ENCODE measurements around the gene ADAT1.

The ADAT1 gene

GRCh38 chr16:75578212-75578611, 44.9 kb downstream of the ADAT1 start:
- TF ChIP-seq ESRRG (CRISPR knock-in tag; IDR thresholded peaks at IDR 0.05): no peak
- TF ChIP-seq BACH2 (CRISPR knock-in tag; IDR thresholded peaks at IDR 0.05; ENCODE audit: borderline replicate concordance): no peak
- TF ChIP-seq ZFP30 (CRISPR knock-in tag; IDR thresholded peaks at IDR 0.05): no peak
- TF ChIP-seq POU6F1 (CRISPR knock-in tag; IDR thresholded peaks at IDR 0.05; ENCODE audit: borderline replicate concordance, low read depth): no peak
- TF ChIP-seq TOX (CRISPR knock-in tag; IDR thresholded peaks at IDR 0.05; ENCODE audit: borderline replicate concordance): no peak
- TF ChIP-seq SNAI2 (CRISPR knock-in tag; IDR thresholded peaks at IDR 0.05): no peak
- TF ChIP-seq RARB (CRISPR knock-in tag; IDR thresholded peaks at IDR 0.05): no peak
- no peak for ATAC-seq

GRCh38 chr16:75576384-75576811, 46.7 kb downstream of the ADAT1 start:
- TF ChIP-seq CREB5 (CRISPR knock-in tag; IDR thresholded peaks at IDR 0.05; ENCODE audit: low read depth): no peak
- no peak for TF ChIP-seq ZNF70 (CRISPR knock-in tag; IDR thresholded peaks at IDR 0.05)
- TF ChIP-seq SNAI2 (CRISPR knock-in tag; IDR thresholded peaks at IDR 0.05): no peak
- TF ChIP-seq ESRRG (CRISPR knock-in tag; IDR thresholded peaks at IDR 0.05): no peak
- no peak for TF ChIP-seq TCF4 (CRISPR knock-in tag; IDR thresholded peaks at IDR 0.05; ENCODE audit: borderline replicate concordance)
- no peak for TF ChIP-seq BACH2 (CRISPR knock-in tag; IDR thresholded peaks at IDR 0.05; ENCODE audit: borderline replicate concordance)
- TF ChIP-seq GLIS3 (CRISPR knock-in tag; IDR thresholded peaks at IDR 0.05): no peak
- TF ChIP-seq PATZ1 (CRISPR knock-in tag; IDR thresholded peaks at IDR 0.05; ENCODE audit: borderline replicate concordance): no peak
- TF ChIP-seq TOX (CRISPR knock-in tag; IDR thresholded peaks at IDR 0.05; ENCODE audit: borderline replicate concordance): no peak
- TF ChIP-seq TSHZ2 (CRISPR knock-in tag; IDR thresholded peaks at IDR 0.05): no peak
- no peak for ATAC-seq

GRCh38 chr16:75575958-75576357, 47.1 kb downstream of the ADAT1 start:
- ATAC-seq: no peak
- TF ChIP-seq CSRNP3 (CRISPR knock-in tag; IDR thresholded peaks at IDR 0.05): no peak
- no peak for TF ChIP-seq ISL1 (CRISPR knock-in tag; IDR thresholded peaks at IDR 0.05)
- no peak for TF ChIP-seq TCF4 (CRISPR knock-in tag; IDR thresholded peaks at IDR 0.05; ENCODE audit: borderline replicate concordance)
- no peak for TF ChIP-seq PPARA (CRISPR knock-in tag; IDR thresholded peaks at IDR 0.05; ENCODE audit: borderline replicate concordance)
- TF ChIP-seq CREB5 (CRISPR knock-in tag; IDR thresholded peaks at IDR 0.05; ENCODE audit: low read depth): no peak
- TF ChIP-seq ZNF8 (CRISPR knock-in tag; IDR thresholded peaks at IDR 0.05): no peak
- TF ChIP-seq ESRRG (CRISPR knock-in tag; IDR thresholded peaks at IDR 0.05): no peak
- TF ChIP-seq ZC3H10 (CRISPR knock-in tag; IDR thresholded peaks at IDR 0.05): no peak
- TF ChIP-seq ARNTL (CRISPR knock-in tag; IDR thresholded peaks at IDR 0.05; ENCODE audit: borderline replicate concordance, low read depth): no peak
- no peak for TF ChIP-seq ZNF565 (CRISPR knock-in tag; conservative IDR thresholded peaks at IDR 0.05; ENCODE audit: low read depth)
- no peak for TF ChIP-seq OSR1 (CRISPR knock-in tag; IDR thresholded peaks at IDR 0.05)

Data from SK-N-SH treated with all-trans-retinoic acid at 6 μM for 48 hours (cell line).